Epithelial cell of umbilical artery (primary cell): Measurements from ENCODE around the gene ZNF492. TPM values are rescaled to one million over a fixed set of nuclear protein-coding genes. Genes with fewer than 3 reads are reported as not detected.

Experiments
- total RNA-seq: library from RNA; depleted of rRNA; stranded (reverse); fragments of >200 nt; gene quantifications from 2 replicates; pipeline ENCODE4 v1.2.3, GENCODE V29; 2014

Gene ZNF492
- total RNA-seq: not detected in 2 replicates

GRCh38 chr19:22633706-22634449 is at the start of gene ZNF492:
Gene ZNF492, plus strand, starts transcription at chr19:22634324. Its CDS starts 19,076 bp downstream, at chr19:22653400.

Other genes with a start within 250 kb of the ZNF492 start
- not detected in 2 replicates for gene ZNF98, start 212.0 kb upstream of the ZNF492 start, total RNA-seq
- gene ZNF99, start 149.8 kb downstream of the ZNF492 start, total RNA-seq: not detected in 2 replicates
- not detected in 2 replicates for gene ZNF723, start 198.0 kb downstream of the ZNF492 start, total RNA-seq